Stimulated activated CD4-positive, alpha-beta T cell treated with anti-CD3 and anti-CD28 coated beads, Interleukin-15, amount 100 ng/mL, for 48 hours (primary cell): ENCODE measurements around the gene HLA-DMA.

Experiments
- DNase-seq, 2 donors: peaks; one replicate each; pipeline ENCODE4 v3.0.0-alpha.2; 2020; ENCODE audit warnings: low read depth in 2 of 2

HLA-DMA gene

DNA sequence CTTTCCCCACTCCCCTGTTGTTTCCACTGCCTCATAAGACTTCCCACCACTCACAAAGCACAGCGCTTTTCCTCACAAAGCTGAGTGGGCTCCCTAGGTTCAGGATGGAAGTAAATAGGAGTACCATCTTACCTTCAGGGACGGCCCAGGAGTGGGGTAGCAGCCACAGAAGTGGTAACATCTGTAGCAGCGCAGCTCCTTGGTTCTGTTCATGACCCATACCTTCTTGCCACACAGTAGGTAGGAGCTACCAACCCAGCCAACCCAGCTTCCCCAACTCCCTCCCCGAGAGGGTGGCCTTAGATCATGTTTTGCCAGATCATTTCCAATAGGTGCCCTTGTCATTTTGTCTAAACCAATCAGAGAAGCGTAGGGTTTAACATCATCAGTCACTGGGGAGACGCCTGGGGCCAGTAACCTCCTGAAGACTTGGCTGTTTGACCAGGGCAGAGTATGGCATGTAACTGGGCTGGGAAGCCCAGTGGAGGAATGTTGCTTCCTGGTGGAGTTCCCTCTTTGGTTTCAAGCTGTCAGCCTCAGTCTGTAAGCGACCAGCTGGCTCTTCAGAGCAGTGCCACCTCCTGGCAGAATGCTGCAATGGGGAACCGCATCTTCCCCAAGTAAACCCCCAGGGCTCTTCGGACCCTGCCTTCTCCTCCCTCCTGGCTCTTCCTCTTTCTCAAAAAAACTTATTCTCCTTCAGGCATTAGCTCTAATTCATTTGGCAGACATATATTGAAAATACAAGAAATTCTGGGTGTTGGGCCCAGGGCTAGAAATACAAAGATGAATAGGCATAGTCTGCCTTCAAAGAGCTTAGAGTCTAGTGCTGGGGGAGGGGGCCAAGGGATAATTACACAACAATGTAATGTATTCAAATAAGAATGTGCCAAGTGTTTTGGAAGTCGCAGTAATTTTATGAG, at the start of gene HLA-DMA:
Gene HLA-DMA, minus strand, starts transcription at position 281 of the 923 bp plus-strand sequence. Its CDS starts 61 bp downstream, at position 220.
- peak; percentile 56 to 62 for DNase-seq

- DNase-seq = no peak
Measured at GRCh38 chr6:33001685-33002084, 48.8 kb upstream of the HLA-DMA start.

DNA sequence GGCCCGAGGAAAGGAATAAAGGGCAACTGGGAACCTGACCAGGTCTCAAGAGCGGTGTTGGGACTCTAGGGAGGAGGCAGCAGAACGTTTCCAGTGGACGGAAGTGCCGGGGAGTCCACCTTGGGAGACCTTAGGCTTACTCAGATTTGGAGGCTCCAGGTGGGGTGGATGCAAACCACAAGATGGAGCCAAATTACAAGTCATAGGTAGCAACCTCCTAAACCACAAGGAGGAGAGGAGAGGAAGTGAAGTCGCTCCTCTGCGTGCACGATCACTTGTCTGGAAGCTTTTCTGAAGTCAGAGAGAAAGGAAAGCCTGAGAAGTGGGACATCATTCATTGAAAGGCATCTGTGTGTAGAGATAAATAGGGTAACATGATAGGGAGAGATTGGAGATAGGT, 47.2 kb upstream of the HLA-DMA start:
- DNase-seq = no peak

DNA sequence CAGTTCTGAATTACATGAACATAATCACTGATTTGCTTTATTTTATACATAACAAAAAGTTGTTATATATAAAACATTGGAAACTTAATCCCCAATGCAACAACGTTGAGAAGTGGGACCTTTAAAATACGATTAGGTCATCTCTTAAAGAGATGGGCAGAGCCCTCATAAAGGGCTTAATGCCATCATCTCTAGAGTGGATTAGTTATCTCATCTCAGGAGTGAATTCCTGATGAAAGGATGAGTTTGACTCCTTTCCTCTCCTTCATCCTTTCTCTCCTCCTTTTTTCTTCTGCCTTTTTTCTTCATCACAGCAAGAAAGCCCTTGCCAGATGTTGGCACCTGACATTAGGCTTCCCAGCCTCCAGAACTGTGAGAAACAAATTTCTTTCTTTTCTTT, 42.6 kb upstream of the HLA-DMA start:
- no peak for DNase-seq

DNA sequence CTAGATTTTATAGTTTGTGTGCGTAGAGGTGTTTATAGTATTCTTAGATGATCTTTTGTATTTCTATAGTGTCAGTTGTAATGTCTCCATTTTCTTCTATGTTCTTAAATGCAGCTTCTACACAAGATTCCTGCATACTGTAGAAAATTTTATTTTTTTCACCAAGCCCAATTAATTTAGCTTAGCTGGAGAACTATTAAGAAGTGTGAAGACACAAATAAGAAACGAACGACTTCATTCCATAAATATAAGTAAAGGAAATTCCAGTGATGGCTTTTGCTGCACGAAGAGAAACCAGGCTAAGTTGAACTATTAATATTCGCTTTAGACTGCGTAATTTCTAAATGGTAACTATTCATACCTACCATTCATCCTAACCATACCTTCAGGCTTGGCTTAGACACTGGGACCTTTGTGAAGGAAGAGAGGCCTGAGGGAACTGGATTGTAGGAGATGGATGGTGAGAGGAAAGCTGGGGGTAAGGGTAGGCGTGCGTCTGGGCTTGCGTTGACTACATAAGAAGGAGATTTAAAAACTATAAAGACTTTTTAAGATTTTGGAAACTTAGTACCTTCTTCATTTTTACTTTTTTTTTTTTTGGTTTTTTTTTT, 40.6 kb upstream of the HLA-DMA start:
- DNase-seq = no peak

GRCh38 chr6:32991972-32992371, 39.1 kb upstream of the HLA-DMA start:
- DNase-seq = no peak

DNA sequence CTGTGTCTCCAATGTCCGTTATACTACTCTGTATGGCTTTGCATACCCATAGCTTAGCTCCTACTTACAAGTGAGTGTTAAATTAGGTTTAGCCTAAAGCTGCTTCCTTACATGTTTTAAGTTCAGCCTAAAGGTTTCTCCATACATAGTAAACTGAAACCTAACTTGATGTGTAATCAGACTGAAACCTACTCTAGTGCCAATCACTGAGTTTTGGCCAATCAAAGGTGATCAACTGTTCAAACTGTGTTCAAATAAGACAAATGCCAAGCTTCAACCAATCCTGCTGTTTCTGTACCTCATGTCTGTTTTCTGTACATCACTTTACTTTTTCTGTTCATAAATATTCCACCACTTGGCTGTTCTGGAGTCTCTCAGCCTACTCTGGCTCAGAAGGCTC, 36.5 kb upstream of the HLA-DMA start:
- DNase-seq = no peak

- peak; percentile 77 to 83 for DNase-seq
Measured at GRCh38 chr6:32984622-32985389, 31.9 kb upstream of the HLA-DMA start.

GRCh38 chr6:32983964-32984621, 31.2 kb upstream of the HLA-DMA start:
- DNase-seq = no peak

GRCh38 chr6:32983493-32983848, 30.6 kb upstream of the HLA-DMA start:
- DNase-seq = no peak

DNA sequence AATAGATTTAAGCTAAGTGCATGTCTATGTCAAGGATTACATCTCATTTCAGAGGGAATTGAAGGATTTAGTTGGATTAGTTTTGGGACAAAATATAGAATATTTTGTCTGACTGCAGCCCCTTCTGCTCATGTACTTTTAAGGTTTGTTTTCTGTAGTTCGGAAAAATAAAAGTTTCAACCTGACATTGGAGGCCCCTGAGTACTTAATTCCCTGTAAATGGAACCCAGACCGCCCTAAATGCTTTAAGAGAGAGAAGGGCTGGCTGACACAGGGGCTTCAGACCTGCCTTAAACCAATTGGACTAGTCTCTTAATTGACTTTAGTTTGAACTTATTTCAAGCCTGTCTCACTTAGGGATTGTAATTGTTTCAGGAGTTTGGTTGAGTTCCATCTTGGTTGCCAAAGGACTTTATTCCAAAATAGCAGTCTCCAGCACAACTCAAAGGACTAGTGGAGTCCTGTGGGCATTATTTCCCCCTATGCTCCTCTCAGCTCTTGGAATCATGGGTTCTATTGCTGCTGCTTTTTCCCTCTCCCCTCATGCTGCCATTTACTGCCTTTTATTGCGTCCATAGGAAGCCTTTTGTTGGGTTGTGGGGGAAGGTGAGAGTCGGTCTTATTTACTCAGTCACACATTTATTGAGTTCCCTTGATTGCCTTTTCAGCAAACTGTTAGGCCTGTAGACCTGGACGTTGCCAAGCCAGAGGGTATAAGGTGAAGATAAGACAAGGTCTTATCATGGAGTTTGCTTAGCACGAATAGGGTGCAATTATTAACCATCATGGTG, 30.0 kb upstream of the HLA-DMA start:
- no peak for DNase-seq

DNA sequence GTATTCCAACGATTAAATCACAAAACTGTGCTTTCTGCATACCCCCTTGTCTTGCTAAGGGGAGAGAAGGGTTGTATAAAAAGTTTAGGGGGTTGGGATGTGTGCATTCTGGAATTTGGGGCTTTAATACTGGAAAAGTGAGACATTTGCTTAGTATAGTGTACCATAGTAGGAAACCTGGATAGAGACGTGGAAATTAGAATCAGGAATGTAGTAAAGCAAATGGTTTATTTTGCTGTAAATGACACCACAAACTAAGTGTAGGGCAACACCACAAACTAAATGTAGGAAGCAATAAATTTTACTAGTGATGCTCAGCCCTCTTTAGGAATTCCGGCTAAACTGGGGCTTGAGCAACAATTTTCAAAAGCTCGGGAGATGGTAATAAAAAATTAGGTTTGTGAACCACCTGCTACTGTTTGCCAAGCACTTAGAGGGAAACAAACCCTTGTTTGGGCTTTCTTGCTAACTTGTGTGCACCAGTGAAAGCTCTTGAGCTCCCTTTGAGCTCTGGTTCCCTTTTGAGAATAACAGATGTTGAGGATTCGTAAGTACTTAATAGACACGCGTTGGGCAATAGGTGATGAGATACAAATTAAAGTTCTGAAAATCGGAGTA, 29.3 kb upstream of the HLA-DMA start:
- DNase-seq = no peak

DNA sequence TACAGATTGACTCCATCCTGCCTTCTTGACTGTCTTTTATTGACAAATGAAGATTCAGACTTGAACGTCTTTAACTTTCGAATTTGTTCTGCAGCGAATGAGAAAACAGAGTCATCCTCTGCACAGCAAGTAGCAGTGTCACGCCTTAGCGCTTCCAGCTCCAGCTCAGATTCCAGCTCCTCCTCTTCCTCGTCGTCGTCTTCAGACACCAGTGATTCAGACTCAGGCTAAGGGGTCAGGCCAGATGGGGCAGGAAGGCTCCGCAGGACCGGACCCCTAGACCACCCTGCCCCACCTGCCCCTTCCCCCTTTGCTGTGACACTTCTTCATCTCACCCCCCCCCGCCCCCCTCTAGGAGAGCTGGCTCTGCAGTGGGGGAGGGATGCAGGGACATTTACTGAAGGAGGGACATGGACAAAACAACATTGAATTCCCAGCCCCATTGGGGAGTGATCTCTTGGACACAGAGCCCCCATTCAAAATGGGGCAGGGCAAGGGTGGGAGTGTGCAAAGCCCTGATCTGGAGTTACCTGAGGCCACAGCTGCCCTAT, 27.7 kb upstream of the HLA-DMA start:
- no peak for DNase-seq

- DNase-seq = no peak
Measured at GRCh38 chr6:32979720-32980487, 27.0 kb upstream of the HLA-DMA start.

DNA sequence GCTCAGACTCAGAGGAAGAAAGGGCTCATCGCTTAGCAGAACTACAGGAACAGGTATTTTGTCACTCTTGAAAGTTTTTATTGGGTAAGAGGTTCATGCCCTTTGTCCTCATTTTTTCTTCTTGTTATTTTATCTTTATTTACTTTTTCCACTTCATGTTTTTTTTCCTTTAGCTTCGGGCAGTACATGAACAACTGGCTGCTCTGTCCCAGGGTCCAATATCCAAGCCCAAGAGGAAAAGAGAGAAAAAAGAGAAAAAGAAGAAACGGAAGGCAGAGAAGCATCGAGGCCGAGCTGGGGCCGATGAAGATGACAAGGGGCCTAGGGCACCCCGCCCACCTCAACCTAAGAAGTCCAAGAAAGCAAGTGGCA, 25.0 kb upstream of the HLA-DMA start:
- no peak for DNase-seq

GRCh38 chr6:32977272-32977952, 24.5 kb upstream of the HLA-DMA start:
- no peak for DNase-seq

DNA sequence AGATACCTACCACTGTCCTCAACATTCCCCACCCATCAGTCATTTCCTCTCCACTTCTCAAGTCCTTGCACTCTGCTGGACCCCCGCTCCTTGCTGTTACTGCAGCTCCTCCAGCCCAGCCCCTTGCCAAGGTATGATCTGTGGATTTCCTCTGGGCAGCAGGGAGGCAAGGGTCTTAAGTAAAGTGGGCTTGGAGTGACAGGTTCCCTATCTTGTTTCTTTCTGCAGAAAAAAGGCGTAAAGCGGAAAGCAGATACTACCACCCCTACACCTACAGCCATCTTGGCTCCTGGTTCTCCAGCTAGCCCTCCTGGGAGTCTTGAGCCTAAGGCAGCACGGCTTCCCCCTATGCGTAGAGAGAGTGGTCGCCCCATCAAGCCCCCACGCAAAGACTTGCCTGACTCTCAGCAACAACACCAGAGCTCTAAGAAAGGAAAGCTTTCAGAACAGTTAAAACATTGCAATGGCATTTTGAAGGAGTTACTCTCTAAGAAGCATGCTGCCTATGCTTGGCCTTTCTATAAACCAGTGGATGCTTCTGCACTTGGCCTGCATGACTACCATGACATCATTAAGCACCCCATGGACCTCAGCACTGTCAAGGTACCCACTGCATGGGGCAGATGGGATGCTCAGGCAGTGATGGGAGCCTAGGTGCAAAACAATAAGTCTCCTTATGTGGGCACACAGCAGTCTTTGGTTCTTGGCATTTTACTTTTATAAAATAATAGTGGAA, 23.6 kb upstream of the HLA-DMA start:
- no peak for DNase-seq

GRCh38 chr6:32975886-32976285, 23.0 kb upstream of the HLA-DMA start:
- no peak for DNase-seq
